CD4-positive, alpha-beta T cell (primary cell): Measurements from ENCODE around the gene SFRP5. TPM values are rescaled to one million over a fixed set of nuclear protein-coding genes. Genes with fewer than 3 reads are reported as not detected.

Experiments used
- ATAC-seq: fragments of 200-7000 bp; cut with Tn5 transposase; one replicate; pipeline ENCODE4 v1.10.0; 2022; ENCODE audit warnings: mild to moderate bottlenecking; ENCODE audit not compliant: poor library complexity
- CTCF ChIA-PET: fragments of 350-600 bp; sonication (Branson Sonifier 250); formaldehyde crosslinking; loops from one replicate; lab custom pipeline; 2021; ENCODE audit warnings: antibody characterized with exemption, inconsistent platforms; lab: Charles Lee
- POLR2A ChIA-PET: fragments of 350-600 bp; sonication (Branson Sonifier 250); formaldehyde crosslinking; loops from one replicate; lab custom pipeline; 2021; ENCODE audit warnings: antibody characterized with exemption, inconsistent platforms; lab: Charles Lee
- DNase-seq, 14 experiments: peaks; one replicate each; pipeline ENCODE4 v3.0.0-alpha.2; 2013 to 2020; ENCODE audit warnings: mixed read lengths in 2 of 14
- H3K27ac ChIP-seq, 2 donors: one replicate each; pipeline versions ENCODE4 v1.5.1 to v1.7.0; 2013; ENCODE audit warnings: low read length in 2 of 2, low read depth in 1 of 2, mild to moderate bottlenecking in 1 of 2
- H3K27me3 ChIP-seq, 2 experiments: 1 replicate in 1 of 2; 2 replicates in 1 of 2; pipeline versions ENCODE4 v1.6.1 to v1.7.0; 2013; ENCODE audit warnings: low read length in 2 of 2, control low read depth in 1 of 2, mild to moderate bottlenecking in 1 of 2, moderate library complexity in 1 of 2; ENCODE audit not compliant: insufficient read depth in 2 of 2, control insufficient read depth in 1 of 2
- H3K36me3 ChIP-seq: one replicate; pipeline ENCODE4 v1.6.1; 2013; ENCODE audit warnings: low read length, control low read depth; ENCODE audit not compliant: insufficient read depth
- H3K4me1 ChIP-seq: one replicate; pipeline ENCODE4 v1.6.1; 2013; ENCODE audit warnings: low read length, control low read depth; ENCODE audit not compliant: insufficient read depth
- H3K4me3 ChIP-seq: one replicate; pipeline ENCODE4 v1.5.1; 2013; ENCODE audit warnings: mild to moderate bottlenecking, low read length, moderate library complexity
- H3K9me3 ChIP-seq, 2 experiments: 1 replicate in 1 of 2; 2 replicates in 1 of 2; pipeline versions ENCODE4 v1.6.1 to v1.7.0; 2013; ENCODE audit warnings: low read length in 2 of 2, mild to moderate bottlenecking in 2 of 2, control low read depth in 1 of 2, moderate library complexity in 1 of 2; ENCODE audit not compliant: control insufficient read depth in 1 of 2, insufficient read depth in 1 of 2
- H3K27ac Mint-ChIP-seq: one replicate; pipeline ENCODE4 v1.8.0; 2020; ENCODE audit warnings: mixed read lengths
- H3K27me3 Mint-ChIP-seq: one replicate; pipeline ENCODE4 v1.8.0; 2021; ENCODE audit warnings: mixed read lengths
- H3K36me3 Mint-ChIP-seq: one replicate; pipeline ENCODE4 v1.8.0; 2021; ENCODE audit warnings: low read depth, mixed read lengths
- H3K4me1 Mint-ChIP-seq: one replicate; pipeline ENCODE4 v1.8.0; 2021; ENCODE audit warnings: low read depth, mixed read lengths
- H3K4me3 Mint-ChIP-seq: one replicate; pipeline ENCODE4 v1.8.0; 2020; ENCODE audit warnings: mild to moderate bottlenecking, mixed read lengths
- H3K9me3 Mint-ChIP-seq: one replicate; pipeline ENCODE4 v1.8.0; 2020; ENCODE audit warnings: mixed read lengths
- intact Hi-C, 2 experiments: fragments of 100-400 bp; cut with DNase I in 1 of 2; cut with micrococcal nuclease in 1 of 2; formaldehyde crosslinking; loops; one replicate each; pipeline versions ENCODE4 v1.15.1 to v1.9.0; 2023 to 2025; cut with DNase I, micrococcal nuclease
- total RNA-seq, 174 experiments: library from RNA in 2 of 174; stranded (reverse) in 2 of 174; gene quantifications; one replicate each; pipeline ENCODE4 v1.2.3 and lab custom pipeline; 2021 to 2026
- TF ChIP-seq, protein P1 (sequence below): fragments of 200-600 bp; IDR thresholded peaks from one replicate; pipeline ENCODE4 v1.8.0; 2022; ENCODE audit warnings: antibody characterized with exemption, mild to moderate bottlenecking

SFRP5 gene
- total RNA-seq, 2 experiments from 2014 or later, result not detected

DNA sequence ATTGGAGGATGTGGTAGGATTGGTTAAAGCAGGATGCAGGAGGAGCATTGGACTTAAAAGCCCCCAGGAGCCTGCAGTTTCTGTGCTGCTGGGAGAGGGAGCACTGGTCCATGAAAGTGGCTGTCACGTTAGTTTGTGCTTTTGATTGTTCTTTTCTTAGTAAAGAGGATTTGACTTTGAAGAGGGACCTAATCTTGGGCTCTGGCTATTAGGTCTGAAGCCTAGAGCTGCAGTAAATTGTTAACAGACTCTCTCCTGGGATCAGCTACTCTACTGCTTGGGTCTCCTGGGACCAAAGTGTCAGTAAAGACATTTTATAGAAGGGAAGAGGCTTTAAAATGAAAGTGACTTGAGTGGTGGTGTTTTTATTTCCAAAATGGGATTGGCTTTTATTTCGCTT is 31.2 kb downstream of the SFRP5 start:
- CTCF ChIA-PET, result no interaction called here
- TF ChIP-seq, protein P1, sequence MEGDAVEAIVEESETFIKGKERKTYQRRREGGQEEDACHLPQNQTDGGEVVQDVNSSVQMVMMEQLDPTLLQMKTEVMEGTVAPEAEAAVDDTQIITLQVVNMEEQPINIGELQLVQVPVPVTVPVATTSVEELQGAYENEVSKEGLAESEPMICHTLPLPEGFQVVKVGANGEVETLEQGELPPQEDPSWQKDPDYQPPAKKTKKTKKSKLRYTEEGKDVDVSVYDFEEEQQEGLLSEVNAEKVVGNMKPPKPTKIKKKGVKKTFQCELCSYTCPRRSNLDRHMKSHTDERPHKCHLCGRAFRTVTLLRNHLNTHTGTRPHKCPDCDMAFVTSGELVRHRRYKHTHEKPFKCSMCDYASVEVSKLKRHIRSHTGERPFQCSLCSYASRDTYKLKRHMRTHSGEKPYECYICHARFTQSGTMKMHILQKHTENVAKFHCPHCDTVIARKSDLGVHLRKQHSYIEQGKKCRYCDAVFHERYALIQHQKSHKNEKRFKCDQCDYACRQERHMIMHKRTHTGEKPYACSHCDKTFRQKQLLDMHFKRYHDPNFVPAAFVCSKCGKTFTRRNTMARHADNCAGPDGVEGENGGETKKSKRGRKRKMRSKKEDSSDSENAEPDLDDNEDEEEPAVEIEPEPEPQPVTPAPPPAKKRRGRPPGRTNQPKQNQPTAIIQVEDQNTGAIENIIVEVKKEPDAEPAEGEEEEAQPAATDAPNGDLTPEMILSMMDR, result no peak
- Mint-ChIP-seq H3K9me3 (no peaks in the 10 kb centered on the region), H3K4me1 (peaks cover 72% of the 10 kb centered on the region), H3K27ac (no peak overlapping the region), H3K4me3 (peak overlapping the region; percentile 42), H3K27me3 (no peaks in the 10 kb centered on the region), H3K36me3 (peaks cover 82% of the 10 kb centered on the region)
- POLR2A ChIA-PET, result no interaction called here
- Histone ChIP-seq H3K36me3 (peaks cover 51% of the 10 kb centered on the region), H3K27me3 (no peaks in the 10 kb centered on the region), H3K27ac (no peak overlapping the region), H3K4me1 (peaks cover 37% of the 10 kb centered on the region), H3K9me3 (no peaks in the 10 kb centered on the region), H3K4me3 (no peak overlapping the region)
- intact Hi-C loops, result no loop called here
- DNase-seq (no peak), ATAC-seq (no peak)

- H3K36me3 Mint-ChIP-seq, result peaks cover 62% of the 10 kb centered on the region
- DNase-seq (no peak), ATAC-seq (no peak)
- H3K4me1 Mint-ChIP-seq, result peaks cover 70% of the 10 kb centered on the region
- CTCF ChIA-PET, result interaction anchor here (1.7 kb wide), 1 partner anchor 131 kb away, joined by 3 read pairs; no protein-coding TSS in a partner anchor
- Histone ChIP-seq H3K27me3 (no peaks in the 10 kb centered on the region), H3K27ac (no peak overlapping the region), H3K4me1 (peaks cover 37% of the 10 kb centered on the region), H3K4me3 (no peak overlapping the region), H3K9me3 (no peaks in the 10 kb centered on the region), H3K36me3 (peaks cover 32% of the 10 kb centered on the region)
- intact Hi-C loops, result loop anchor here in 1 of 2 experiments (5.0 kb wide), 3 partner anchors 114 to 336 kb away; partner anchors contain the start of genes MMS19, RRP12 and UBTD1
- H3K27me3 Mint-ChIP-seq, result no peaks in the 10 kb centered on the region
- peak overlapping the region; percentile 97 for H3K4me3 Mint-ChIP-seq
- POLR2A ChIA-PET, result interaction anchor here (0.9 kb wide), 1 partner anchor 9 kb away, joined by 3 read pairs; no protein-coding TSS in a partner anchor
- TF ChIP-seq, protein P1, result no peak
- H3K27ac Mint-ChIP-seq, result peak overlapping the region; percentile 92
- no peaks in the 10 kb centered on the region for H3K9me3 Mint-ChIP-seq
Observed at GRCh38 chr10:97738616-97739015, 33.2 kb downstream of the SFRP5 start.

- ATAC-seq, result no peak
- Histone ChIP-seq H3K9me3 (no peaks in the 10 kb centered on the region), H3K27ac (peak overlapping the region in 1 of 2 donors; percentile 92), H3K36me3 (peaks cover 24% of the 10 kb centered on the region), H3K27me3 (no peaks in the 10 kb centered on the region), H3K4me3 (peak overlapping the region; percentile 80), H3K4me1 (peaks cover 37% of the 10 kb centered on the region)
- DNase-seq, result no peak
- no peaks in the 10 kb centered on the region for H3K27me3 Mint-ChIP-seq
- TF ChIP-seq, protein P1, result no peak
- ChIA-PET POLR2A (no interaction called here), CTCF (no interaction called here)
- H3K4me1 Mint-ChIP-seq, result peaks cover 63% of the 10 kb centered on the region
- H3K9me3 Mint-ChIP-seq, result no peaks in the 10 kb centered on the region
- intact Hi-C loops, result loop anchor here in 1 of 2 experiments (2.0 to 5.0 kb wide), 4 partner anchors 114 to 397 kb away; partner anchors contain the start of genes MMS19, R3HCC1L, RRP12 and UBTD1
- H3K36me3 Mint-ChIP-seq, result peaks cover 54% of the 10 kb centered on the region
- H3K27ac Mint-ChIP-seq, result peak overlapping the region; percentile 92
- H3K4me3 Mint-ChIP-seq, result peak overlapping the region; percentile 97
Observed at GRCh38 chr10:97737770-97738265, 34.0 kb downstream of the SFRP5 start.
